Retinal pigment epithelial cell (primary cell): ENCODE data around the gene ANKRD2.
A peak's percentile ranks its signal among the peaks of the same experiment; 100 is the strongest.

Source experiments
- DNase-seq: peaks from one replicate; pipeline ENCODE4 v3.0.0-alpha.2; 2010; ENCODE audit warnings: low read depth
- H3K4me3 ChIP-seq: 2 replicates; pipeline ENCODE4 v1.5.1; 2011; ENCODE audit warnings: mild to moderate bottlenecking, low read length, control low read depth, moderate library complexity
- TF ChIP-seq, protein P1 (sequence below): conservative IDR thresholded peaks from 2 replicates; pipeline ENCODE4 v1.5.1; 2011; ENCODE audit warnings: low read depth, low read length, control low read depth, inconsistent platforms

Gene ANKRD2

DNA sequence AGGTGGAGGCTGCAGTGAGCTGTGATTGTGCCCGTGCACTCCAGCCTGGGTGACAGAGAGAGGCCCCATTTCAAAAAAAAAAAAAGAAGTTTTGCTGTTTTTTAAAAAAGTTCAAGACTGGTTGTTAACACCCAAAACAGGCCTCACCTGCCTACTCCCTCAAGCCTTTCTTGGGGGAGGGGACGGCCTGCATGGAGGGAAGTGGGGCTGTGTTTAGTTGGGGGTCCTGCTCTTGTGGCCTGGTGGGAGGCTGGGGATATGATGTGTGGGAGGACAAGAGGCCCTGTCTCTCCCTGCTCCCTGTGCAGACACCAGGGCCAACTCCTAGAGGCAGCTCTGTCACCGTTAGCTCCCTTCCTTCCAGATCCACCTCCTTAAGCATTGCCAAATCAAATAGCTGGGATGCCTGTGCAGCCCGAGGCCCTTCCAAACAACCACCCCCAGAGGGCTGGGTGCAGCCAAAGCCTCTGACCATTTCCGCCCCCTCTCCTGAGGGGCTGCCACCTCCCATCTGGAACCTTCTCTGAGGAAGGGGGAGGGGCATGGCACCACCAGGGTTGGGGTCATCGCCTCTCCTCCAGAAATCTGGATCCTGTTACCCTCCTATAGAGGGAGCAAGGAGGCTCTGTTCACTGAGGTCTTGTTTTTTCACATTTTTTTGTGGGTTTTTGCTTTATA is 32.9 kb upstream of the ANKRD2 start:
- TF ChIP-seq, protein P1, sequence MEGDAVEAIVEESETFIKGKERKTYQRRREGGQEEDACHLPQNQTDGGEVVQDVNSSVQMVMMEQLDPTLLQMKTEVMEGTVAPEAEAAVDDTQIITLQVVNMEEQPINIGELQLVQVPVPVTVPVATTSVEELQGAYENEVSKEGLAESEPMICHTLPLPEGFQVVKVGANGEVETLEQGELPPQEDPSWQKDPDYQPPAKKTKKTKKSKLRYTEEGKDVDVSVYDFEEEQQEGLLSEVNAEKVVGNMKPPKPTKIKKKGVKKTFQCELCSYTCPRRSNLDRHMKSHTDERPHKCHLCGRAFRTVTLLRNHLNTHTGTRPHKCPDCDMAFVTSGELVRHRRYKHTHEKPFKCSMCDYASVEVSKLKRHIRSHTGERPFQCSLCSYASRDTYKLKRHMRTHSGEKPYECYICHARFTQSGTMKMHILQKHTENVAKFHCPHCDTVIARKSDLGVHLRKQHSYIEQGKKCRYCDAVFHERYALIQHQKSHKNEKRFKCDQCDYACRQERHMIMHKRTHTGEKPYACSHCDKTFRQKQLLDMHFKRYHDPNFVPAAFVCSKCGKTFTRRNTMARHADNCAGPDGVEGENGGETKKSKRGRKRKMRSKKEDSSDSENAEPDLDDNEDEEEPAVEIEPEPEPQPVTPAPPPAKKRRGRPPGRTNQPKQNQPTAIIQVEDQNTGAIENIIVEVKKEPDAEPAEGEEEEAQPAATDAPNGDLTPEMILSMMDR, result peak; percentile 39
- H3K4me3 ChIP-seq, result no peak overlapping the region
- DNase-seq, result no peak

DNA sequence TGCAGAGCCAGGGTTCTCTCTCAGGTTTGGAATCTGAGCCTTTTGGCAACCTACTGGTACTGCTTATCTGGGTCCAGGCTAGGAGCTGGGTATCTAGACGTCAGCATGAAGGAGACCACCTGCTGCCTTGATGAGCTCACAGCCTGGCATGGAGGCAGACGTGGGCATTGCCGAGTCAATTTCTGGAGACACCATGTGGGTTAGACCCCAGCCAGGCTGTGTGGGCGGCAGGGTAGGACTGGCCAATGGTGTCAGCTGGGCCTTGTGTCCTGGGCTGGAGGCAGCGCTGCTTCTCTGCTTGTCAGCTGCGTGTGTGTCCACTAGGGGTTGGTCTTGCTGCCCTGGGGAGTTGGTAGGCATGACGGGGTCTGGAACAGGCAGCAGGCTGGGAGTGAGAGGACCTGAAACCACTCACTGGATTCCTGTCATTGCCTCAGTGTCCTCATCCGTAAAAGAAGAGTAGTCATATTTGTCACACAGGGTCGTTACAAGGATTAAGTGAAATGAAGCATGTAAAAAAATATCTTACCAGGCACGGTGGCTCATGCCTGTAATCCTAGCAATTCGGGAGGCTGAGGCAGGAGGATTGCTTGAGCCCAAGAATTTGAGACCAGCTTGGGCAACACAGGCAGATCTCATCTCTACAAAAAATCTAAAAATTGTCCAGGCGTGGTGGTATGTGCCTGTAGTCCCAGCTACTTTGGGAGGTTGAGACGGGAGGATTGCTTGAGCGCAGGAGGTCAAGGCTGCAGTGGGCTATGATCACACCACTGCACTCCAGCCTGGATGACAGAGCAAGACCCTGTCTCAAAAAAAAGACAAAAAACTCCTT is 31.7 kb upstream of the ANKRD2 start:
- H3K4me3 ChIP-seq, result no peak overlapping the region
- TF ChIP-seq, protein P1, result peak; percentile 21
- DNase-seq, result no peak

DNA sequence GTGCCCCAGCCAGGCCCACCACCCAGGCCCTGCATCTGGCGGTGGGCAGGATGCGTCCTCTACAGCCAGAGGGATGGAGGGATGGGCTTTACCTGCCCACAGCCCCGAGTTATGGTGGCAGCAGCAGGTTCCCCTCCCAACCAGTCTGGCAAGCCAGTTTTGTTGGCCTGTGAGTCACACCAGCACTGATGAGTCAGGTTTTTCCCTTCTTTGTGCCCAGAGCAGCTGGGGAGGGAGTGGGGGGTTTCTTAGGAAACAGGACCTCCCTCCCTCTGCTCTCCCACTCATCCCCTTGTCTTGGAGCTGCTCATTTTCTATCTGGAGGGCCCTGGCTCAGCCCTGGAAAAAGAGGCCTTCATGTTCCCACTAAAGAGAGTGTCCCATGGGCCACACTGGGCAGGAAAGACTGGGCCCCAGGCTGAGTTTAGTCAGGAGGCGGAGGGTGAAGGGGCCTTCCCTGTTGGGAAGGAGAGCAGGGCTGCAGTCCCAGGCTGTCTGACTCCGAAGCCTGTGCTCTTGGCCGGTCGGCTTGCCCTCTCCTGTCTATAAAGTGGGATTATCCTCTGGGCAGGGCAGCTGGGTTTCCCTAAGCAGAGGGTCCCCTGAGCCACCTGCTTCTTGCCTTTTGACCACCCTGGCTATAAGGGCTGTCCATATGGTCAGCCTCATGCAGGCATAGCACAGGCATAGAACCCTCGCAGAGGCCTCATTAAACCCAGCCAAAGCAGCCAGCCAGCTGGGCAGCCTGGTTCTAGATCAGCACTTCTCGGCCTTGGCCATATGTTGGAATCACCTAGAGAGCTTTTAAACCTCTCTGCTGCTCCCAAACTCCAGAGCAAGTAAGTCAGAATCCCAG is 30.2 kb upstream of the ANKRD2 start:
- TF ChIP-seq, protein P1, result no peak
- peak; percentile 87 for DNase-seq
- no peak overlapping the region for H3K4me3 ChIP-seq

DNA sequence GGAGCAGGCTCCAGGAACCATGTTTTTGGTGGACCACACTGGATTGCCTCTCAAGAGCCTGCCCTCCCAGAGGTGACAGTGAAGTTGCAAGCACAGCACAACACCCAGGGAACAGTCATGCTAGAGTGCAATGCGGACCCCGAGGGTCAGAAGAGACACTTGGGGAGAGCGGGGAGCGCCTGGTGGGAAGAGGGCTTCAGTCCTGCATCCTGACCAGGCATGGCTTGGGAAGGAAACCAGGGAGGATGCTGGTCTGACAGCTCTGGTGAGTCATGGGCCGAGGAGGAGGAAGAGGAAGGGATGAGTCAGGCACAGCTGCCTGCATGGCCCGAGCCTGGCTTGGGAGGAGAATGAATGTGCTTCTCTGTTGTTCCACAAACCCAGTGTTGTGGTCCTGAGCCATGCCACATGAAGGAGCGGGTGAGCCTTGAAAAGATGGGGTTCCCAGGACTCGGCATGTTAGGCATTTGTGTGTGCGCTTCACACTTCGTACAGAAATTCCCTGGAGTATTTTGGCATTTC is 29.5 kb upstream of the ANKRD2 start:
- DNase-seq, result peak; percentile 79
- no peak overlapping the region for H3K4me3 ChIP-seq
- TF ChIP-seq, protein P1, result no peak

DNA sequence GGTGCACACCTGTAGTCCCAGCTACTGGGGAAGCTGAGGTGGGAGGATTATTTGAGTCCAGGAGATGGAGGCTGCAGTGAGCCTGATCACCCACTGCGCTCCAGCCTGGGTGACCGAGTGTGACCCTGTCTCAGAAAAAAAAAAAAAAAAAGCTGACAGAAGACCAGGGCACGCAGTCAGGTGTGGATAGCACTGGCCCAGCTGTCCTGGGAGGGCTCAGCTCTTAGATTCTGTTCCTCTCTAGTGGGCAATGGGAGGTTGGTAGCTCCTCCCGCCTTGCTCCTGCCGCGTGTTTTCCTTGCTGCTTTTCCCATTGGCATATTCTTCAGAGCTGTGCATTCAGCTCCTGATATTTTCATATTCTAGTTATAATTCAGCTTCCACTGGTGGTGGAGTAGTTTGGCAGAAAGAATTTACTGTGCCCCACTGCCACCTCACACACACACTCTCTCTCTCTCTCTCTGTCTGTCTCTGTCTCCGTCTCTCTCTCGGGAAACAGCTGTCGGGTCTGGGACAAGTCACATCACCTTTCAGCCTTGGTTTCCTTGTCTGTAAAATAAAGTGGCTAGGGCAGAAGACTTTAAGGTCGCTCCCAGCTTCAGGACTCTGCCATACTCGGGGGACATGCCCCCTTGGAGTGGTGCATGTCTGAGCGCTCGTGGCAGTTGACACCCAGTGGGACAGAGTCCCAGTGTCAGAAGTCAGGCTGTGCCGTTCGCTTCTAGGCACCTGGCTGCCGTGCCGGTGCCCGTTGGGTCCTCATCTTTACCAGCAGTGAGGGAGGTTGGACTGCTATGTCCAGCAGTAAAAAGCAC is 25.9 kb upstream of the ANKRD2 start:
- DNase-seq, result no peak
- TF ChIP-seq, protein P1, result no peak
- H3K4me3 ChIP-seq, result no peak overlapping the region

DNA sequence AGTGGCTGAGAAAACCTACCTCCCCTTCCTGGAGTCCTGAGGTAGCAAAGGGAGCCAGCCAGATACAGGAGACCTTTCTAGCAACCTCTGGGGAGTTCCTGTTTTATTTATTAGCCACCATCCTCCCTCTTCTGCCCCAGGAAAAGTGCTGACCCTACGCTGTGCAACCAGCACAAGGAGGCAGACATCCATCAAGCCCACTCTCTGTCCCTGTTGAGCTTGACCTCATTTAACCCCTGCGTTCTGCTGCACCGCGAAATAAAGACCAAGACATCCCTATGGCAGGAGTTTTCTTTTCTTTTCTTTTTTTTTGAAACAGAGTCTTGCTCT is 25.3 kb upstream of the ANKRD2 start:
- TF ChIP-seq, protein P1, result no peak
- no peak for DNase-seq
- H3K4me3 ChIP-seq, result no peak overlapping the region
